Activated T-helper 1 cell treated with anti-CD3 and anti-CD28 coated beads, Interleukin-2, amount 50 U/mL, for 16 hours (primary cell): ENCODE results near the gene THAP10.
"Not testable (repeated sequence)": the region's sequence is repeated elsewhere in the genome, so short reads cannot be mapped to it uniquely, and the experiment has no call there.

ENCODE experiments used
- DNase-seq, 2 donors: peaks; one replicate each; pipeline ENCODE4 v3.0.0-alpha.2; 2020; ENCODE audit warnings: low read depth in 1 of 2, low spot score in 1 of 2

Gene THAP10

DNA sequence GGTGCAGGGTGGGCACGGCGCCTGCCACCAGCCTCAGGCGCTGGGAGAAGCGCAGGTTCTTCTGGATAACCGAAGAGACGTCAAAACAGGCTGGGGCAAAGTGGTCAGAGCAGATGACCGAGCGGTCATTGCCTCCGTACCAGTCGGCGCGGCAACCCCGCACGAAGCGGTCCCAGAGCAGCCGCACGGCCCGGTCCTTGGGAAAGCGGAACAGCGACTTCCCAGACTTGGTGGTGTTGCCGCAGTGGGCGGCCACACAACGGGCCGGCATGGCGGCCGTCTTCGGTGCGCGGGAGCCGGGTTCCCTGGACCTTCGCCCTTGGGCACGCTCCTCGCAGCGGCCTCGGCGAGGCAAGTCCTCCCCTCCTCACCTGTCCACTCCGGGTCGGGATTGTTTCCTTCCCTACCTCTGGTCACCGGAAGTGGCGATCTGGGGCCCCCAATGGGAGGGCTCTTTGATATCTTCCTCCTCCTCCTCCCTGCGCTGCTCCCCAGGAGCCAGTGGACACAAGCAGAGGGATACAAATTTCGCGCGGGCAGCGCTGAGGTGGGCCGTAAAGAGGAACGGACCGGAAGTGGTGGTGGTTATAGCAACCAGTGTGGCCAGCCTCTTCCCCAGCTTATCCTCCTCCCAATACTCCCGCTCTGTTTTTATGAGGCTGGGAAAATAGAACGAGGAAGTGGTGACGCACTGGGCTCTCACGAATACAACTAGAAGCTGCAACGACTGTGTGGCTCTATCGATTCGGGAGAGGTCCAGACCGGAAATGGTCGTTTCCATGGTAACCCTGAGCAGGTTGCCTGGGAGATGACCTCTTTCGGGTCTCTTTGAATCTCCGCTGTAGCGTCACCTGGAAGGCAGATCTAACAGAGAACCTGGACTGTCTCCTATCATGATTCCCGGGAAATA is at the start of gene THAP10, which contains the start of gene LRRC49:
Gene THAP10, minus strand, starts transcription at position 432 of the 910 bp plus-strand sequence. Its CDS starts 161 bp downstream, at position 271.
Gene LRRC49, plus strand, starts transcription at position 825 of the 910 bp plus-strand sequence. Its CDS starts 69 bp downstream, at position 894.
- DNase-seq, result no peak

DNA sequence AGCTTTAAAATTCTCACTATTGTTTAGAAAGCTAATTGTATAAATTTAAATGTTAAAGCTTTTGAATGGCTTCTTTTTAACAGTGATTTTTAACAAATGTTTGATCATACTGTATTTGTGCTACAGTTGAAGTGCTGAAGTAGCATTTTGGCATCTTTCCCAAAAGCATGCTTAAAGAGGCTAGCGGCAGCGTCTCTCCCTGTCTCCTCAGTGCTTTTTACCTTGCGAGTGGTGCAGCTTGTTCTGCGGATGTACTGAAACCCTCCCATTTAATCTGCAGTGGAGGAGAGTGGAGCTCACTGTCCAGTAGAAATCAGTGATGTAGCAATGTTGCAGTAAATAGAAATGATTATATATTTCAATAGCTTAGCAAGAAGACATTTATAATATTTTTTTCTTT is 44.1 kb upstream of the THAP10 start:
- no peak for DNase-seq

DNA sequence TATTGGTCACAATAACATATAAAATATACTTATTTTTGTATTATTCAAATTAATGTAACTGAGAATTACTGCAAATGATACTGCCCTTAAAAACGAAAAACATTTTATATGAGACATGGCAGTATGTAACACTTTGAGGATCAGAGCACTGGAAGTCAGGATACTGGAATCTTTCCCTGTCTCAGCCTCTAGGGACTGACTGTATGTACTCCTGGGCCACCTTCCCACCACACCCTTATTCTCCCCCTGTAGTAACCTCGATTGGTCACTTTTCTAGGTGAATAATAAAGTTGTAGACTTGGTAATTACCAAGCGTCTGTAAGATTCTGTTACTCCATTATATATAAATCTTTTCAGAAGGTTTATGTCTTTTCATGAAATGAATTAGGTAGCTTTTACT is 43.4 kb upstream of the THAP10 start:
- DNase-seq, result no peak

DNA sequence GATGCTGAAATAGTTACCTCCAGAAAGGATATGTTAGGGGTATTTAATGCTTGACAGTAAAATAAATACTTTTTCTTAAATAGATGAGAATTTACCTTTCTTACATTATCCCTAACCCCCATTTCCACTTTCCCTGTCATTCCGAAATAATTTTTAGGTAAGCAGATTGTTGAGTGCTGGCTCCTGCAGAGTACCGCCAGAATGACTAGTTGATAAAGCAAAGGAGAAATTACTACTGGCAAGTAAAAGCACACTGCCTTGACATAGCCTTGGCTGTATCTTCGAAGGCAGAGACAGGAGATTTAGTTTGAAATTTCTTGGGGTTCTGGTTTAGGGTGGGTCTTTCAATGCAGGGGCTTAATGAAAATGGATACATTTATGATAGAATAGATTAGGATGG is 41.2 kb upstream of the THAP10 start:
- no peak for DNase-seq

DNA sequence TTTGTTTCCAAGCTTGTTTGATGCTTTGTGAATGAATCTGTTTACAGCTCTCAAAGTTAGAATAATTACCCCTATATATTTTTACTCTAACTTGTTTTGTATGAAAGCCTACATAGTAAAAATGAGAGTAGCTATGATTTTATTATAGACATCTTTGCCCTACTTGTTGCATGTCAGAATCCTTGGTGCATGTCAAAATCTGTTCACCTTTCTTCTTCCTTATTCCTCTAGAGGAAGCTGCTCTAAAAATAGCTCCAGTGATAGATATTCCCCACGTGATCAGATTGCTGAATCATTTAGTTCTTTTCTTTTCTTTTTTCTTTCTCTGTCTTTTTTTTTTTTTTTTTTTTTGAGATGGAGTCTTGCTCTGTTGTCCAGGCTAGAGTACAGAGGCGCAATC is 40.2 kb upstream of the THAP10 start:
- DNase-seq, result no peak

DNA sequence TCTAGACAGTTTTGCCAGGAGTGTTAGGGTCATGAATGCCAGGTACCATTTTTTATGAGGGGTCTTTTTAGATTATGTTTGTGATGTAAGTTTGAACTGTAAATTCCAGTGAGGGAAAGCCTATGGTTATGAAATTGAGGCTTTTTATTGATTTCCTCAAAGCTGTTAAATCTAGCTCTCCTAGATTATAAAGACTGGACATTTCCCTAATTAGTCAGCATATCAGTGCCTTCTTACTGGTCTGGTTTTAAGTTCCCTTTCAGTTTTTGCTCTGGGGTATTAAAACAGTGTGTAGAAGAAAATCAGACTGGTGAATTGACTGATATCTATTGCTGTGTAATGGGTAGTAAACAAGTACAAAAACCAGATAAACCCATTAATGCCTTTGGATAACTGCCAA is 39.6 kb upstream of the THAP10 start:
- DNase-seq, result no peak

DNA sequence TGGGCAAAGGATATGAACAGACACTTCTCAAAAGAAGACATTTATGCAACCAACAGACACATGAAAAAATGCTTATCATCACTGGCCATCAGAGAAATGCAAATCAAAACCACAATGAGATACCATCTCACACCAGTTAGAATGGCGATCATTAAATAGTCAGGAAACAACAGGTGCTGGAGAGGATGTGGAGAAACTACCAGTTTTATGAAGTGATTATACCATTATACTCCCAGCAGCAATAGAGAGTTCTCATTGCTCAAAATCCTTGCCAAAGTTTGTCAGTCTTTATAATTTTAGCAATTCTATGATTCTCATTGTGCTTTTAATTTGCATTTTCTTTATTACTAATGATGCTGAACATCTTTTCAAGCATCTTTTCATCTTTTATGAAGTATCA is 34.7 kb upstream of the THAP10 start:
- not testable (repeated sequence) for DNase-seq

DNA sequence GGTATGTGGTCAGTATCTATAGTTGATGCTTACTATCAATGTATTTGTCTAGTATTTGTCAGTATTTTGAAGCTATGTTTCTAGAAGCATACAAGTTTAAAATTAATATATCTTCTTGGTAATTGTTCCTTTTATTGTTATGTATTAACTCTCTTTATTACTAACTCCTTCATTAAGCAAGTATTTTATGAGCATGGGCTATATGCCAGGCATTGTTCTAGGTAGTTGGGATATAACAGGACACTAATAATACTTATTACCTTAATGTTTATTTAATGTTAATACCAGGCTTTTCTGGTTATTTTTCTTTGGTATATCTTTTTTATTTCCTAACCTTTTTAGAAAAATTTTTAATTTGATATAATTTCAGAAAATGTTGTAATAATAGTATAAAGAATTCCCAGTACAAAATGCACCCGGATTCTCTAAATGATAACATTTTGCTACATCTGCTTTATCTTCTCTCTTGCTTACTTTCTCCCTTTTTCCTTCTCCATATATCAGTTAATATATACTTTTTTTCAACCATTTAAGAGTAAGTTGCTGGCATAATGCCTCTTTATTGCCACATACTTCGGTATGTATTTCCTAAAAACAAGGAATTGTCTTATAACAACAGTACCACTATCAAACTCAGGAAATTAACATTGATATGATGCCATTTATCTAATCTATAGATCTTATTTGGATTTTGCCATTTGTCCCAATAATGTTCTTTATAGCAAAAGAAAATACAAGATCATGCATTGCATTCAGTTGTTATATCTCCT is 31.3 kb upstream of the THAP10 start:
- no peak for DNase-seq

DNA sequence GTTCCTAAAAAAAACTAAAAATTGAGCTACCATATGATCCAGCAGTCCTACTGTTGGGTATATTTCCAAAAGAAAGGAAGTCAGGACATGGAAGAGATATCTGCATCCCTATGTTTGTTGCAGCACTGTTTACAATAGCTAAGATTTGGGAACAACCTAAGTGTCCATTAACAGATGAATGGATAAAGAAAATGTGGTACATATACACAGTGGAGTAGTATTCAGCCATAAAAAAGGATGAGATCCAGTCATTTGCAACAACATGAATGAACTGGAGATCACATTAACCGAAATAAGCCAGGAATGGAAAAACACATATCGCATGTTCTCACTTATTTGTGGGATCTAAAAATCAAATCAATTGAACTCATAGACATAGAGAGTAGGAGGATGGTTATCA is 29.9 kb upstream of the THAP10 start:
- DNase-seq, result no peak

DNA sequence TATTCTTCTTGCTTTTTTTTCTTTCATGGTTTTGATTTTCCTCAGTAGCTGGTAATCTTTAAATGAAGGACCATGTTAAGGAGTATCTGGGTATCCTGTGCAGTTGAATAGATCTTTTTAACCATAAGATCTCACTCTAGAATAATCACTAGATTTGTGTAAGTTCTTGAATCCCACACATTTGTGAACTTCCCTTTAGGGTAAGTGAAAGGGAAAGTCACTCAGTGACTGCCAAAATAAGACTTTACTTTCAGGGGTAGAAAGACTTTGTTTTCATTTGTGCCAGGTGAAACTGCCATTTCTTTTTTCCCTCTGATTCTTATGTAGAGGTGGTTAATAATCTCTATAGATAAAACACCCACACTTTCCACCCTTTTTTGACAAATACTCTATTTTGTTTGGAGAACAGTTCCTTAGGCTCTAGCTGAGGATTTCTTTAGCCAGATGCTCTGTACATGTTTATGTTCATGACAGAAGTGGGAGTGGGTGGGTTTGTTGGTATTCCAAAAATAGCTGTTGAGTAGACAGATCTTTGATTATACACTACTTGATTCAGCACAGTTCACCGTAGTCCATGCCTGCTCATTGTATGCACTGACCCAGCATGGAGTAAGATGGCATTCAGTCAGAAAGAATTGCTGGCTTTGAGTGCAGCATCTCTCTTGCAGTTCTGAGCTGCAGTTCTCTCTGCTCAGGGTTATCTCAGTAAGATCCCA is 28.9 kb upstream of the THAP10 start:
- no peak for DNase-seq

DNA sequence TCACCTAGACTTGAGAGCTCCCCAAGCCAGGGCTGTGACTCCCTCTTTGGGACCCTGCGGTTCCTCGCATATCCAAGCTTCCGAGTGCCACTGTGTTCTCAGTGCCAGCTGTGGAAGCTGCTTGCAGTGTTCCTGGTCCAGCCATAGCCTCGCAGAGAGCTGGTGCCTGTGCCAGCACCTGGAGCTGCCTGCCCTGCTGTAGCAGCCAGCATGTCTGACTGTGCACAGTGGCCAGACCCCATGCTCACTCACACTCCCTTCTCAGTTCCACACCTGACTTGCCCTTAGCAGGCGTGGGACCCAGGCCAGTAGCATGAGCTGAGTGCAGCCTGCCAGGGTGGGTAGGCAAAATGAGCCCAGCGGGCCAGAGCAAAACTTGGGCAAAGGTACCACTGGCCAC is 25.7 kb upstream of the THAP10 start:
- no peak for DNase-seq

DNA sequence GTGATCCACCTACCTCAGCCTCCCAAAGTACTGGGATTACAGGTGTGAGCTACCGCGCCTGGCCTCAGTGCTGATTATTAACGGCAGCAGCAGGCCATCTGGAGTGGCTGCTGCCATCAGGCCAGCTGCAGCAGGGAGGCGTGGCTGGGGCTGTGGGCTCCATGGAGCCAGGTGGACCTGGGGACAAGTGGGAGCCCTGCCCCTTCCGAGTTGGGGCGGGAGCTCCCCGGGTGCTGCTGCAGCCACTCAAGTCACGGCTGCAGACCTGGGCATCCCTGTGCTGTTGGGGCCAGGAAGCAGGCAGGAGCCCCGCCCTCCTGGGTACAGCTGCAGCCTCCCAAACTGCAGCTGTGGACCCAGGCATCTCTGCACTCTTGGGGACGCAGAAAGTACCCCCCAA is 24.3 kb upstream of the THAP10 start:
- DNase-seq, result no peak

DNA sequence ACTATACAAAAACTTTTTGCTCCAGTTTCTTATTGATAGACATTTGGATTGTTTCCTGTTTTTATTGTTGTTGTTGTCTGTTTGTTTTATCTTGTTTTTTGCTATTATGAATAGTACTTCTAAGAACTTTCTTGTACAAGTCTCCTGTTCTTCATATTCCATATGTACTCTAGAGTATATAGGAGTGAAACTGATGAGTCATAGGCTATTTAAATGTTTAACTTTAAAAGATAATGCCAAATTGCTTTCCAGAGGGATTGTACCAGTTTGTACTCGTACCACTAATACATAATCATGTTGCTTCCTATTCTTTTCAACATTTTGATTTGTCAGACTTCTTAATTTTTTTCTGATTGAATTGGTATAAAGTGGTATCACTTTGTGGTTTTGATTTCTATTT is 20.0 kb upstream of the THAP10 start:
- DNase-seq, result no peak

DNA sequence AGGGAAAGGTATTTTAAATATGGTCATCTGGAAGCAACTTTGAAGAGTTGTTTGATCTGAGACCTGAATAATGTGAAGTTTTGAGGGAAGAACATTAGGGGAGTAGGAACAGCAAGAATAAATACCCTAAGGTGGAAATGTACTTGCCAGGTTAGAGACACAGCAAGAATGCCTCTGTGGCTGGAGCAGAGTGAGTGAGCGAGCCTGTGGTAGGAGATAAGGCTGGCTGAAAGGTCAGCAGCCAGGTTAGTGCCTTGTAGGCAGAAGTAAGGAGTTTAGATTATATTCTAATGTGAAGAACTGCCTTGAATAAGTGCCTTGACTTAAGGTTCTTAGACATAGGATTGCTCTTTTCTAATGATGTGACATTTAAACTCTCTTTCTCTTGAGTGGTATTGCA is 18.7 kb upstream of the THAP10 start:
- DNase-seq, result no peak

DNA sequence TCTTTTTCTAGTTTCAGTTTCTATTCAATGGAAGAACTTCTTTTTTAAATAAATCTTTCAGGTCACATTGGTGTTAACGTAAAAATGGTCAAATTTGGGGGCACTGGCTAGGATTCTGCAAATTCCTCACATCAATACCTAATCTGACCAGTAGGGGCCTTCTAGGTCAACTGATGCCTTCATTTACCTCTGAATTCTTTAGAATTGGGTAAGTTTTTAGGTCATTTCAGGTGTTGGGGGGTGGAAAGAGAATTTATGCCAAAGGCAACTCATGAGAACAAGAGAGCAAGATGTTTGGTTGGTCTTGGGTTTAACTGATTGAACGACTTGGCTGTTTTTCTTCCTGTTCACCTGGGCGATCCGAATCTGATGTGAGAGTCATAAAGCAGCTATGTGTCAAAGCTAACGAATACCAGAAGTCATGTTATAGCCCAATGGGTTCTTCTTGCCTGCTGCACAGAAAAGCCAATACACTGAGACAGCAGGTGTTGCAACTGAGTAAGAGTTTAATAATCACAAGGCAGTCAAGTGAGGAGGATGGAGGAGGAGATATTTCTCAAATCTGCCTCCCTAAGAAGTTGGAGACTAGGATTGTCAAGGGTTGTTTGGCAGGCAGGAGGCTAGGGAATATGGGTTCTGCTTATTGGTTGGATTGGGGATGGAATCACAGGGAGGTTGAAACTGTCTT is 15.7 kb upstream of the THAP10 start:
- DNase-seq, result no peak

DNA sequence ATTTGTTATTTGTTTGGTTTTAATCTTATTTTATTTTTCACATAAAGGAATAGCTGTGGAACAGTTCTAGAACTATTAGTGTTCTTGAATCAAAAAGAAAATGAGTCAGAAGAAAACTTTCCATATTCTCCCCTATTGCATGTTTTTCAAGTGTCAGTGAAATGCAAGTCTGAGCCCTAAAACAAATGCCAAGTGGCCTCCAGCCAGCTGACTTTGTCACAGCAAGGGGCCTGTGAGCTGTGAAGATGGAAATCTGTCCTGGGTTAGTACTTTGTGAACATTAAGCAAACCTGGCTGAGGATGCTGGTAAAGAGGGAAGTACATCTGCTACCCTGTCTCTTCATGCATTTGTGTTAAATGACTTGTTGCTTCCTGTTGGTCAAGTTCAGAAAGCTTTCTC is 14.6 kb upstream of the THAP10 start:
- no peak for DNase-seq

DNA sequence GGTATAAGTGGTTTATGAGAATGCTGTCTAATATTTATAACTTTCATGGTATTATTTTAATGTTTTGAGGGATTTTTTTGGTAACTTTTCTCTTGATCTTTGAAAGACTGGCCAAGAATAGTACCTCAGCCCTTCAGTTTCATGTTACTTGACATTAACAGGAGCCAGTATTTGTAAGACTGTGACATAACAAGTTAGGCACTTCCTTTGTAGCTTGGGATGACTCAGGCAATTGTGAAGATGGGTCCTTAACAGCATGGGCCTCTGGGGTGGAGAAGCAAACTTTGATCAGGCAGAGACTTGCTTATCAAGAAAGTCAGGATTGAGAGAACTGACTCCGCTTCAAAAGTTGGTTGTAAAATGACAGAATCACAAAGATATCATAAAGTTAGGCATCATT is 9.9 kb upstream of the THAP10 start:
- DNase-seq, result no peak

DNA sequence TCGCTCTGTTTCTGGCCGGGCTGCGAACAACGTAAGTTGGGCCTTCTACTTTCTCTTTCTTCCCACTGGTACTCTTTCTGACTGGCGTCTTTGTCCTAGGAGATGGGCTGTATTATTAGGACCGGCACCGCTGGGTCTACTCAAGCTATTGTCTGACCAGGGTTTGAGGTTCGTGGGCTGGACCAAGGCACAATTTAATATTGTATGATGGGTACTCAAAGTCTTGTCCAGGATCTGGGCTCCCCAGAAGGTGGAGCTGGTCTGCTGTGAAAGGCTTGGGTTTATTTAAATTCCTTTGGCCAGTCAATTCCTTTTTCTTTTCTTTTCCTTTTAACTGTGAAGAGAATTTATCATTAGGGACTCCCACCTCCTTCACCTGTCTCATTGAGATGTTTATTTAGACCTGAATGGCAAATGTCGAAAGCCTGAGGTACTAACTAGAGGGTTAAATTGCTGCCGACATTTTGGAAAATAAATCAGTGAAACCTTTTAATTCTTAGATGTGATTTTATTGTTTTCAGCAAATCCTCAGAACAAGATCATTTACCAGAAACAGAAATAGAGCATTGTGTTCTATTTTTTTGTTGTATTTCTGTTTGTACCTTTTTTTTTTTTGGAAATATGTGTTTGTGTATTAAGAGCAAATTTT is 803 bp upstream of the THAP10 start:
- no peak for DNase-seq

DNA sequence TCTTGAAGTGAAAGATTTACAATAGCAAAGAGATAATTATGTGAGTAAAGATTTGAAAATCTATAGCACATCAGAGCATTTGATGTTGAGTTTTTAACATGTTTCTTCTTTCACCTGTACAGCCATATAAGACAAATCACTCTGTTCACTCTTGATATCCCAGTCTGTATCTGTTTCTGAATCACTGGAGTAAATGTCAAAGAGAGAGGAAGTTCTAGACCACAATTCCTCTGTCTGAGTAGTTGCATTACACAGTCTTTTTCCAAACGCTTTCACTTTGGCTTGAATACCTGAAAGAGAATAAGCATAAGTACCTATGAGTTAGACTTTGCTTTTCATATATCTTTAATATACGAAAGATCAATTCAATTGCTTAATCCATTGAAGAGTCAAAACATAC is 9.9 kb downstream of the THAP10 start:
- no peak for DNase-seq

DNA sequence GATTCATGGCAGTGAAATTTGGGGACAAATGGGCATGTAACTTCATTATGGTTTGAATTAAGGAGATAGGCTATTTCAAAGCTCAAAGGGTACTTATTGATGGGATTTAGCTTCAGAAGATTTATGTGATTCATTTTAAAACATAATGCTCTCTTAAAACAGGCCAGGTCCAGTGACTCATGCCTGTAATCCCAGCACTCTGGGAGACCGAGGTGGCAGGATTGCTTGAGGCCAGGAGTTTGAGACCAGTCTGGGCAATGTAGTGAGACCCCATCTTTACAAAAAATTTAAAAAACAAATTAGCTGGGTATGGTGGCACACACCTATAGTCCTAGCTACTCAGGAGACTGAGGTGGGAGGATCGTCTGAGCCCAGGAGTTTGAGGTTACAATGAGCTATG is 11.5 kb downstream of the THAP10 start:
- DNase-seq, result no peak

DNA sequence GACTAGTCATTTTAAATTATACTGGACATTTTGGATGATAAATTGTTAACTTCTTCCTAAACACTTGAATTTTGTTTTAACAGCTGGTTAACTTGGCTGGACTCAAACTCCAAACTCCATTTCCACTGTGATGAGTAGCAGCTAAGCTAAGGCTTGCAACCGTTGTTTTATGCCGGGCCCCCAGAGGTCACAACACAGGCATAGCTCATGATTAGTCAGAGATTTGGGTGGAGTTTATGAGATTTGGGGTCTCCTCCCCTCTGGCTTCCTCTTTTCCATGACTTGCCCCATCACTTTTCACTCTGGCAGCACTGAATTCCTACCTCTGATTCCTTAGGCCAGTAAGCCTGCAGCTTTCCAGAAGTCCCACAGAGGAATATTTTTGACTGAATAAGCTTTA is 12.8 kb downstream of the THAP10 start:
- no peak for DNase-seq
